Gastrocnemius medialis (tissue), 4 donors: ENCODE measurements around the gene SERINC5.
"Not testable (repeated sequence)": the region's sequence is repeated elsewhere in the genome, so short reads cannot be mapped to it uniquely, and the experiment has no call there.

Experiments used
- CTCF ChIP-seq, 5 experiments: fragments of 450-650 bp in 3 of 5; fragments of 200-600 bp in 2 of 5; sonication (generic) in 2 of 5; IDR thresholded peaks in 4 of 5; conservative IDR thresholded peaks in 1 of 5; 1 replicate in 4 of 5; 2 replicates in 1 of 5; pipeline ENCODE4 v1.5.1; 2016 to 2019; ENCODE audit warnings: antibody characterized with exemption in 5 of 5, mild to moderate bottlenecking in 3 of 5, moderate library complexity in 3 of 5
- POLR2A ChIP-seq, 2 donors: fragments of 450-650 bp; IDR thresholded peaks; one replicate each; pipeline ENCODE4 v1.6.1; 2017; ENCODE audit warnings: antibody characterized with exemption in 2 of 2, mild to moderate bottlenecking in 2 of 2, moderate library complexity in 2 of 2

GRCh38 chr5:80300796-80301195 is 44.9 kb upstream of the SERINC5 start:
- not testable (repeated sequence) for TF ChIP-seq CTCF (IDR thresholded peaks at IDR 0.05 in 4 of 5, conservative IDR thresholded peaks at IDR 0.05 in 1 of 5); POLR2A (IDR thresholded peaks at IDR 0.05)
